Gastrocnemius medialis (tissue), 4 donors: Measurements from ENCODE around the gene MAGI1.

Experiments
- CTCF ChIP-seq, 5 experiments: fragments of 450-650 bp in 3 of 5; fragments of 200-600 bp in 2 of 5; sonication (generic) in 2 of 5; IDR thresholded peaks in 4 of 5; conservative IDR thresholded peaks in 1 of 5; 1 replicate in 4 of 5; 2 replicates in 1 of 5; pipeline ENCODE4 v1.5.1; 2016 to 2019; ENCODE audit warnings: antibody characterized with exemption in 5 of 5, mild to moderate bottlenecking in 3 of 5, moderate library complexity in 3 of 5
- POLR2A ChIP-seq, 2 donors: fragments of 450-650 bp; IDR thresholded peaks; one replicate each; pipeline ENCODE4 v1.6.1; 2017; ENCODE audit warnings: antibody characterized with exemption in 2 of 2, mild to moderate bottlenecking in 2 of 2, moderate library complexity in 2 of 2

- TF ChIP-seq CTCF (IDR thresholded peaks at IDR 0.05 in 4 of 5, conservative IDR thresholded peaks at IDR 0.05 in 1 of 5) (no peak), POLR2A (IDR thresholded peaks at IDR 0.05) (no peak)
Observed at GRCh38 chr3:65500398-65501306, 538.1 kb downstream of the MAGI1 start.
